CD4-positive, CD25-positive, alpha-beta regulatory T cell (primary cell): ENCODE measurements around the gene CPN2. TPM values are rescaled to one million over a fixed set of nuclear protein-coding genes. Genes with fewer than 3 reads are reported as not detected.
A peak's percentile ranks its signal among the peaks of the same experiment; 100 is the strongest.

Experiments
- ATAC-seq, 2 donors: fragments of 150-1000 bp; cut with Tn5 transposase; one replicate each; pipeline ENCODE4 v1.10.0; 2021; ENCODE audit warnings: low read depth in 2 of 2, moderate number of reproducible peaks in 2 of 2, moderate library complexity in 1 of 2
- DNase-seq, 3 donors: peaks; one replicate each; pipeline versions ENCODE4 v3.0.0 to v3.0.0-alpha.2; 2012 to 2022; ENCODE audit warnings: mixed read lengths in 1 of 3
- H3K27ac ChIP-seq: one replicate; pipeline ENCODE4 v1.7.0; 2013; ENCODE audit warnings: mild to moderate bottlenecking, low read length; ENCODE audit not compliant: insufficient read depth, poor library complexity, severe bottlenecking
- H3K27me3 ChIP-seq: one replicate; pipeline ENCODE4 v1.7.0; 2013; ENCODE audit warnings: low read length; ENCODE audit not compliant: control insufficient read depth, insufficient read depth
- H3K36me3 ChIP-seq: one replicate; pipeline ENCODE4 v1.7.0; 2013; ENCODE audit warnings: mild to moderate bottlenecking, low read length, moderate library complexity; ENCODE audit not compliant: control insufficient read depth, insufficient read depth
- H3K4me1 ChIP-seq: 2 replicates; pipeline ENCODE4 v1.7.0; 2013; ENCODE audit warnings: mild to moderate bottlenecking, low read length; ENCODE audit not compliant: insufficient read depth, control insufficient read depth, poor library complexity, severe bottlenecking
- H3K4me3 ChIP-seq: one replicate; pipeline ENCODE4 v1.7.0; 2013; ENCODE audit warnings: low read depth, mild to moderate bottlenecking, low read length, moderate library complexity
- H3K9me3 ChIP-seq, 2 experiments: 1 replicate in 1 of 2; 2 replicates in 1 of 2; pipeline ENCODE4 v1.7.0; 2013; ENCODE audit warnings: low read length in 2 of 2, mild to moderate bottlenecking in 1 of 2, moderate library complexity in 1 of 2; ENCODE audit not compliant: control insufficient read depth in 2 of 2
- H3K27ac Mint-ChIP-seq, 3 donors: one replicate each; pipeline ENCODE4 v1.8.0; 2020 to 2022; ENCODE audit warnings: mild to moderate bottlenecking in 3 of 3, mixed read lengths in 3 of 3, moderate library complexity in 2 of 3
- H3K27me3 Mint-ChIP-seq: one replicate; pipeline ENCODE4 v1.8.0; 2022; ENCODE audit warnings: mild to moderate bottlenecking, mixed read lengths
- H3K36me3 Mint-ChIP-seq: one replicate; pipeline ENCODE4 v1.8.0; 2020; ENCODE audit warnings: mixed read lengths
- H3K4me1 Mint-ChIP-seq, 4 donors: one replicate each; pipeline ENCODE4 v1.8.0; 2020 to 2022; ENCODE audit warnings: mixed read lengths in 4 of 4, mild to moderate bottlenecking in 1 of 4
- H3K4me3 Mint-ChIP-seq, 4 donors: one replicate each; pipeline ENCODE4 v1.8.0; 2020 to 2022; ENCODE audit warnings: mild to moderate bottlenecking in 4 of 4, mixed read lengths in 4 of 4, moderate library complexity in 3 of 4
- H3K9me3 Mint-ChIP-seq, 7 donors: one replicate each; pipeline ENCODE4 v1.8.0; 2020 to 2022; ENCODE audit warnings: mixed read lengths in 7 of 7, mild to moderate bottlenecking in 3 of 7, moderate library complexity in 2 of 7
- polyA plus RNA-seq, 4 donors: library from polyadenylated mRNA; unstranded; fragments of 300-500 nt; fragmentation: Illumina TruSeq; gene quantifications; one replicate each; pipeline ENCODE4 v1.2.3, GENCODE V29; 2021
- total RNA-seq: library from RNA; stranded (reverse); gene quantifications from one replicate; pipeline ENCODE4 v1.2.3, GENCODE V29; 2022

Gene CPN2
- total and polyA plus RNA-seq, 5 donors from 2014 or later: not detected

- ATAC-seq (no peak), DNase-seq (no peak)
- no peaks in the 10 kb centered on the region for H3K9me3 ChIP-seq
- H3K27ac ChIP-seq: no peak overlapping the region
- H3K36me3 ChIP-seq: no peaks in the 10 kb centered on the region
- H3K27me3 ChIP-seq: peaks cover 8% of the 10 kb centered on the region
- no peak overlapping the region for H3K4me3 Mint-ChIP-seq
- H3K9me3 Mint-ChIP-seq: no peaks in the 10 kb centered on the region
- no peak overlapping the region for H3K4me3 ChIP-seq
- no peaks in the 10 kb centered on the region for H3K36me3 Mint-ChIP-seq
- H3K27ac Mint-ChIP-seq: no peak overlapping the region
- no peaks in the 10 kb centered on the region for H3K4me1 ChIP-seq
- H3K27me3 Mint-ChIP-seq: peaks cover 39% of the 10 kb centered on the region
- peaks cover 0 to 2% (median under 1%) of the 10 kb centered on the region in 4 donors for H3K4me1 Mint-ChIP-seq
Measured at GRCh38 chr3:194364652-194365434, 13.7 kb upstream of the CPN2 start.

- ATAC-seq: no peak
- H3K36me3 Mint-ChIP-seq: no peaks in the 10 kb centered on the region
- peaks cover 0 to 2% (median under 1%) of the 10 kb centered on the region in 4 donors for H3K4me1 Mint-ChIP-seq
- Histone ChIP-seq H3K27ac (no peak overlapping the region), H3K4me3 (no peak overlapping the region), H3K4me1 (no peaks in the 10 kb centered on the region), H3K36me3 (no peaks in the 10 kb centered on the region), H3K27me3 (peaks cover 8% of the 10 kb centered on the region), H3K9me3 (no peaks in the 10 kb centered on the region)
- no peak overlapping the region for H3K27ac Mint-ChIP-seq
- peaks cover 33% of the 10 kb centered on the region for H3K27me3 Mint-ChIP-seq
- no peaks in the 10 kb centered on the region for H3K9me3 Mint-ChIP-seq
- no peak for DNase-seq
- H3K4me3 Mint-ChIP-seq: no peak overlapping the region
Measured at GRCh38 chr3:194364314-194364651, 13.2 kb upstream of the CPN2 start.

- Histone ChIP-seq H3K4me1 (no peaks in the 10 kb centered on the region), H3K27me3 (no peaks in the 10 kb centered on the region), H3K36me3 (no peaks in the 10 kb centered on the region), H3K27ac (no peak overlapping the region), H3K4me3 (no peak overlapping the region), H3K9me3 (no peaks in the 10 kb centered on the region)
- no peaks in the 10 kb centered on the region for H3K9me3 Mint-ChIP-seq
- peaks cover 24% of the 10 kb centered on the region for H3K27me3 Mint-ChIP-seq
- H3K4me1 Mint-ChIP-seq: peaks cover 0 to 2% (median 0%) of the 10 kb centered on the region in 4 donors
- no peak for DNase-seq
- no peak overlapping the region for H3K4me3 Mint-ChIP-seq
- H3K27ac Mint-ChIP-seq: peak overlapping the region in 1 of 3 donors; percentile 38
- H3K36me3 Mint-ChIP-seq: no peaks in the 10 kb centered on the region
- ATAC-seq: no peak
Measured at GRCh38 chr3:194360568-194360967, 9.4 kb upstream of the CPN2 start.

GRCh38 chr3:194357681-194358080, 6.6 kb upstream of the CPN2 start:
- no peak overlapping the region for H3K27ac ChIP-seq
- H3K27ac Mint-ChIP-seq: no peak overlapping the region

GRCh38 chr3:194355379-194355778, 4.3 kb upstream of the CPN2 start:
- DNase-seq (no peak), ATAC-seq (no peak)
- Mint-ChIP-seq H3K4me3 (no peak overlapping the region), H3K36me3 (no peaks in the 10 kb centered on the region), H3K27me3 (peaks cover 15% of the 10 kb centered on the region), H3K9me3 (no peaks in the 10 kb centered on the region), H3K27ac (no peak overlapping the region), H3K4me1 (no peaks in the 10 kb centered on the region)
- Histone ChIP-seq H3K27me3 (no peaks in the 10 kb centered on the region), H3K4me3 (no peak overlapping the region), H3K9me3 (no peaks in the 10 kb centered on the region), H3K4me1 (no peaks in the 10 kb centered on the region), H3K27ac (no peak overlapping the region), H3K36me3 (no peaks in the 10 kb centered on the region)

More at GRCh38 chr3:194357681-194358080, 6.6 kb upstream of the CPN2 start:
- no peak for DNase-seq
- Histone ChIP-seq H3K4me3 (no peak overlapping the region), H3K36me3 (no peaks in the 10 kb centered on the region), H3K27me3 (no peaks in the 10 kb centered on the region), H3K9me3 (no peaks in the 10 kb centered on the region), H3K4me1 (no peaks in the 10 kb centered on the region)
- Mint-ChIP-seq H3K4me3 (no peak overlapping the region), H3K9me3 (no peaks in the 10 kb centered on the region), H3K27me3 (peaks cover 15% of the 10 kb centered on the region), H3K4me1 (peaks cover 0 to 2% (median 0%) of the 10 kb centered on the region in 4 donors), H3K36me3 (no peaks in the 10 kb centered on the region)
- ATAC-seq: no peak

GRCh38 chr3:194354315-194354714, 3.2 kb upstream of the CPN2 start:
- H3K27me3 Mint-ChIP-seq: peaks cover 15% of the 10 kb centered on the region
- no peaks in the 10 kb centered on the region for H3K4me1 ChIP-seq
- H3K36me3 Mint-ChIP-seq: no peaks in the 10 kb centered on the region
- ATAC-seq (no peak), DNase-seq (no peak)
- no peaks in the 10 kb centered on the region for H3K36me3 ChIP-seq
- H3K9me3 ChIP-seq: no peaks in the 10 kb centered on the region
- H3K27me3 ChIP-seq: no peaks in the 10 kb centered on the region
- no peak overlapping the region for H3K27ac Mint-ChIP-seq
- no peak overlapping the region for H3K4me3 Mint-ChIP-seq
- H3K4me1 Mint-ChIP-seq: no peaks in the 10 kb centered on the region
- no peak overlapping the region for H3K4me3 ChIP-seq
- no peak overlapping the region for H3K27ac ChIP-seq
- H3K9me3 Mint-ChIP-seq: no peaks in the 10 kb centered on the region

GRCh38 chr3:194352667-194353246, 1.6 kb upstream of the CPN2 start:
- no peaks in the 10 kb centered on the region for H3K9me3 ChIP-seq
- Mint-ChIP-seq H3K36me3 (no peaks in the 10 kb centered on the region), H3K9me3 (no peaks in the 10 kb centered on the region), H3K27ac (no peak overlapping the region), H3K27me3 (peaks cover 4% of the 10 kb centered on the region), H3K4me3 (no peak overlapping the region), H3K4me1 (no peaks in the 10 kb centered on the region)
- DNase-seq: no peak
- no peak overlapping the region for H3K27ac ChIP-seq
- no peak overlapping the region for H3K4me3 ChIP-seq
- ATAC-seq: no peak
- H3K27me3 ChIP-seq: no peaks in the 10 kb centered on the region
- no peaks in the 10 kb centered on the region for H3K4me1 ChIP-seq
- no peaks in the 10 kb centered on the region for H3K36me3 ChIP-seq
